ENCODE measurements around the gene NALCN. TPM values are rescaled to one million over a fixed set of nuclear protein-coding genes. Genes with fewer than 3 reads are reported as not detected.

Gene NALCN
- total and polyA plus RNA-seq, 10 donors = 0.02 to 0.13 (median 0.09) TPM; not detected in 2

- no peaks in the 10 kb centered on the region for H3K36me3 ChIP-seq
- no peak for TF ChIP-seq POLR2A (IDR thresholded peaks at IDR 0.05)
- TF ChIP-seq, protein P1, sequence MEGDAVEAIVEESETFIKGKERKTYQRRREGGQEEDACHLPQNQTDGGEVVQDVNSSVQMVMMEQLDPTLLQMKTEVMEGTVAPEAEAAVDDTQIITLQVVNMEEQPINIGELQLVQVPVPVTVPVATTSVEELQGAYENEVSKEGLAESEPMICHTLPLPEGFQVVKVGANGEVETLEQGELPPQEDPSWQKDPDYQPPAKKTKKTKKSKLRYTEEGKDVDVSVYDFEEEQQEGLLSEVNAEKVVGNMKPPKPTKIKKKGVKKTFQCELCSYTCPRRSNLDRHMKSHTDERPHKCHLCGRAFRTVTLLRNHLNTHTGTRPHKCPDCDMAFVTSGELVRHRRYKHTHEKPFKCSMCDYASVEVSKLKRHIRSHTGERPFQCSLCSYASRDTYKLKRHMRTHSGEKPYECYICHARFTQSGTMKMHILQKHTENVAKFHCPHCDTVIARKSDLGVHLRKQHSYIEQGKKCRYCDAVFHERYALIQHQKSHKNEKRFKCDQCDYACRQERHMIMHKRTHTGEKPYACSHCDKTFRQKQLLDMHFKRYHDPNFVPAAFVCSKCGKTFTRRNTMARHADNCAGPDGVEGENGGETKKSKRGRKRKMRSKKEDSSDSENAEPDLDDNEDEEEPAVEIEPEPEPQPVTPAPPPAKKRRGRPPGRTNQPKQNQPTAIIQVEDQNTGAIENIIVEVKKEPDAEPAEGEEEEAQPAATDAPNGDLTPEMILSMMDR (IDR thresholded peaks at IDR 0.05 in 8 of 11, conservative IDR thresholded peaks at IDR 0.05 in 3 of 11) = no peak
- no peak for TF ChIP-seq POLR2AphosphoS5 (IDR thresholded peaks at IDR 0.05)
- no peaks in the 10 kb centered on the region for H3K9me3 ChIP-seq
- H3K4me1 ChIP-seq = no peaks in the 10 kb centered on the region
- 57 to 77% (median 66%) methylated on average over 1 of the region's 1 CpG for WGBS, 5 donors
- intact Hi-C loops (cut with DNase I; ENCODE audit: low total_unique reads) = no loop called here
- DNase-seq = no peak
- H3K27ac ChIP-seq = no peak overlapping the region
- no peak overlapping the region for H3K4me3 ChIP-seq
- H3K27me3 ChIP-seq (replicated peaks in 1 of 7) = no peaks in the 10 kb centered on the region
These were observed 9.5 kb downstream of the NALCN start for GRCh38 chr13:101406791-101407190.

DNA sequence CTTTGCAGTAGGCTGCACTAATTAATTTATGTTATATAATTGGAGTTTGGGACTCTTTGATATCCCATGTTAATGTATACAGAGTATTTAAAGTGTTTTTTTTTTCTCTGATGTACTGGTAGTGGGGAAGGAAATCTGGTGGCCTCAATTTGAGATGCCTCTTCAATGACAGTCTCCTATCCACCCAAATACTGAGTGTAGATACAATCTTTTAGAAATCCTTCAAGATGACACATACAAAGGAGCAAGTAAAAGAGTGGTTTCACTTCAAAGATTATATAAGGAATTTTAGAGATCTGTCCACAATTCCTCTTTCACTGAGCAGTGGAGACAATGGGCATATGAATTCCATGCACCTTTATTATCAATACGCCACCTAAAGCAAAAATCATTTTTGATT, 15.1 kb downstream of the NALCN start:
- no peak overlapping the region for H3K27ac ChIP-seq
- TF ChIP-seq POLR2A (IDR thresholded peaks at IDR 0.05) = no peak
- TF ChIP-seq, protein P1 (IDR thresholded peaks at IDR 0.05 in 8 of 11, conservative IDR thresholded peaks at IDR 0.05 in 3 of 11) = no peak
- no peak for TF ChIP-seq POLR2AphosphoS5 (IDR thresholded peaks at IDR 0.05)
- no peaks in the 10 kb centered on the region for H3K9me3 ChIP-seq
- intact Hi-C loops (cut with DNase I; ENCODE audit: low total_unique reads) = no loop called here
- DNase-seq = no peak
- H3K4me1 ChIP-seq = no peaks in the 10 kb centered on the region
- H3K36me3 ChIP-seq = no peaks in the 10 kb centered on the region
- no peak overlapping the region for H3K4me3 ChIP-seq
- WGBS, 5 donors = 82 to 95% (median 92%) methylated on average over 1 of the region's 1 CpG
- no peaks in the 10 kb centered on the region for H3K27me3 ChIP-seq (replicated peaks in 1 of 7)

DNA sequence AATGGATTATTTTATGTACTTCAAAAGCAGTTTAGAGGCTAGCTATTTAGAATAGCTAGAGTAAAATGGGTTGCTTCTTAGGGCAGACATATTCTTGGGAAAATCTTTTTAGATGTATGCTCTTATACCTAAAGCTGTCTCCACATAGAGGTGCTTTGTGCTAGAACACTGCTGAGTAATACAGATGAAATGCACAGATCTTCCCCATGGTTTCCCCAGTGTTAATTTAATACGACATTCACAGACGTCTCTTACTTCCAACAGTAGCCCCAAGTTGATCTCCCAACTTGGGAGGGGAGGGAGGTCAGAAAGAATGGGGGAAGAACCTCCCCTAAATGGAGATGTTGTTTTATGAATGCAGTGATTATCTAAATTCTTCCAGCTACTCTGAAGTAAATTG, 16.9 kb downstream of the NALCN start:
- Histone ChIP-seq H3K9me3 (no peaks in the 10 kb centered on the region), H3K36me3 (no peaks in the 10 kb centered on the region), H3K4me3 (no peak overlapping the region), H3K4me1 (no peaks in the 10 kb centered on the region), H3K27ac (no peak overlapping the region), H3K27me3 (replicated peaks in 1 of 7) (no peaks in the 10 kb centered on the region)
- intact Hi-C loops (cut with DNase I; ENCODE audit: low total_unique reads) = no loop called here
- no peak for DNase-seq
- TF ChIP-seq POLR2AphosphoS5 (IDR thresholded peaks at IDR 0.05) (no peak), POLR2A (IDR thresholded peaks at IDR 0.05) (no peak)
- TF ChIP-seq, protein P1 (IDR thresholded peaks at IDR 0.05 in 8 of 11, conservative IDR thresholded peaks at IDR 0.05 in 3 of 11) = no peak
- WGBS, 5 donors = 62 to 76% (median 69%) methylated on average over 2 of the region's 2 CpGs

GRCh38 chr13:101398920-101399319, 17.4 kb downstream of the NALCN start:
- Histone ChIP-seq H3K36me3 (no peaks in the 10 kb centered on the region), H3K4me3 (no peak overlapping the region), H3K4me1 (no peaks in the 10 kb centered on the region), H3K27ac (no peak overlapping the region), H3K9me3 (no peaks in the 10 kb centered on the region), H3K27me3 (replicated peaks in 1 of 7) (no peaks in the 10 kb centered on the region)
- TF ChIP-seq POLR2AphosphoS5 (IDR thresholded peaks at IDR 0.05) (no peak), POLR2A (IDR thresholded peaks at IDR 0.05) (no peak)
- TF ChIP-seq, protein P1 (IDR thresholded peaks at IDR 0.05 in 8 of 11, conservative IDR thresholded peaks at IDR 0.05 in 3 of 11) = no peak
- DNase-seq = no peak
- WGBS, 5 donors = 73 to 95% (median 75%) methylated on average over 2 of the region's 2 CpGs
- intact Hi-C loops (cut with DNase I; ENCODE audit: low total_unique reads) = no loop called here
